ENCODE results near the gene MPPED1.

The MPPED1 gene

DNA sequence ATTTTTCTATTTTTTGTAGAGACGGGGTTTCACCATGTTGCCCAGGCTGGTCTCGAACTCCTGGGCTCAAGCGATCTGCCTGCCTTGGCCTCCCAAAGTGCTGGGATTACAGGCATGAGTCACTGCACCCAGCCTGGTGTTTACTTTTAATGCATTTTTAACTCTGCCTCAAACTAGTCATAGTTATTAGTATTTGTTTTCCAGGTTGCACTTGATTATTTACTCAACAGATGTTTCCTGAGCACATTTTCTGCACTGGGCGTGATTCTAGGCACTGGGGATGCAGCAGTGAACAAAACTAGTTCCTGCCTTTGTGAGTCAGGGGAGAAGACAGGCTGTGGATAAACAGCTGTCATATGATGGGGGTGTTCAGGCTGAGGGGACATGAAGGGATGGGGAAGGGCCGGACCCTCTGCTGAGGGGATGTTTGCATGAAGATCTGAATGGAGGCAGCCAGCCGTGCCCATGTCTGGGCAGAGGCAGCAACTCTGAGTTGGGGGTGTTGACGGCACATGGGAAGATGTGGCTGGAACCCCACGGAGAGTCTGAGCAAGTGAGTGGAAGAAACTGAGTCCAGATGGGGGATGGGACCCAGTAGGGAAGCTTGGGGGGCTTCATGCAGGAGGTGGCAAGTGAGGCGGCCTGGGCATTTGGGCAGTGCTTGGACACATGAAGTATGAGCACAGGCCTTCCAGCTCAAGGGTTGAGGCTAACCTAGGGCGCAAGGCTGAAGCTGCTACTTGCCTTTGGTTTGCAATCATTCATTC, 34.4 kb downstream of the MPPED1 start:
- TF ChIP-seq CTCF (conservative IDR thresholded peaks at IDR 0.05; ENCODE audit: control insufficient read depth, insufficient read depth, low read depth, low read length), result no peak
- H3K4me3 ChIP-seq (ENCODE audit: control insufficient read depth, low read depth, low read length), result no peak overlapping the region
- DNase-seq (ENCODE audit: low read depth), result no peak

DNA sequence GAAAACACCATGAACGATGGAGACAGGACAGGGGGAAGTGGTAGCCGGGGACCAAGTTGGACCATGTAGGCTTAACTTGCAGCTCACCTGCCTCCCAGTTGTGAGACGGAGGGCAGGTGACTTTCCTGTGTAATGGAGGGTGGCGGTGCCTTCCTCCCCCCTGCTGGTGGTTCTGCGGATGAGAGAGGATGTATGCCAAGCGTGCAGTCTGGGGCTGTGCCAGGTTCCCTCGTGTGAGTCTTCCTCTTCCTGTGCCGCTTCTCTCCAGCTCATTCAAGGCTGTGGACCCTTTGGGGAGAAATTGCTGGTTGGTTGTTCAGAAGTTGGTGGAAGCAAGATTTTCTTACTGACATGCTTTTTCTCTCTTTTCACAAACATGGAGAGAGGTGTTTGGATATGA, 35.1 kb downstream of the MPPED1 start:
- no peak overlapping the region for H3K4me3 ChIP-seq (ENCODE audit: control insufficient read depth, low read depth, low read length)

GRCh38 chr22:43447380-43447779, 35.6 kb downstream of the MPPED1 start:
- H3K4me3 ChIP-seq (ENCODE audit: control insufficient read depth, low read depth, low read length), result no peak overlapping the region
- no peak for TF ChIP-seq CTCF (conservative IDR thresholded peaks at IDR 0.05; ENCODE audit: control insufficient read depth, insufficient read depth, low read depth, low read length)
- DNase-seq (ENCODE audit: low read depth), result no peak

More for the DNA sequence above, 35.1 kb downstream of the MPPED1 start:
- DNase-seq (ENCODE audit: low read depth), result no peak
- no peak for TF ChIP-seq CTCF (conservative IDR thresholded peaks at IDR 0.05; ENCODE audit: control insufficient read depth, insufficient read depth, low read depth, low read length)

DNA sequence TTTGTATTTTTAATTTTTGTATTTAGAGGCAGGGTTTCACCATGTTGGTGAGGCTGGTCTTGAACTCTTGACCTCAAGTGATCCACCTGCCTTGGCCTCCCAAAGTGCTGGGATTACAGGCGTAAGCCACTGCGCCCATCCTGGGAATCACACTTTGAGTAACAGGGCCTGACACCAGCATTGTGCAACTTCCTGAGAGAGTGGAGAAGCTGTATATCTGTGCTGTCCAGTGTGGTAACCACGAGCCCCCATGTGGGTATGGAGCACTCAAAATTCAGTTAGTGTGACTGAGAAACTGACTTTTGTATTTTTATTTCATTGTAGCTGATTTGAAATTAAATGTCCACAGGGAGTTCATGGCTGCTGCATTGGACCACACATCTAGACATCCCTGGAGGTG, 36.2 kb downstream of the MPPED1 start:
- DNase-seq (ENCODE audit: low read depth), result no peak
- no peak for TF ChIP-seq CTCF (conservative IDR thresholded peaks at IDR 0.05; ENCODE audit: control insufficient read depth, insufficient read depth, low read depth, low read length)
- H3K4me3 ChIP-seq (ENCODE audit: control insufficient read depth, low read depth, low read length), result no peak overlapping the region

DNA sequence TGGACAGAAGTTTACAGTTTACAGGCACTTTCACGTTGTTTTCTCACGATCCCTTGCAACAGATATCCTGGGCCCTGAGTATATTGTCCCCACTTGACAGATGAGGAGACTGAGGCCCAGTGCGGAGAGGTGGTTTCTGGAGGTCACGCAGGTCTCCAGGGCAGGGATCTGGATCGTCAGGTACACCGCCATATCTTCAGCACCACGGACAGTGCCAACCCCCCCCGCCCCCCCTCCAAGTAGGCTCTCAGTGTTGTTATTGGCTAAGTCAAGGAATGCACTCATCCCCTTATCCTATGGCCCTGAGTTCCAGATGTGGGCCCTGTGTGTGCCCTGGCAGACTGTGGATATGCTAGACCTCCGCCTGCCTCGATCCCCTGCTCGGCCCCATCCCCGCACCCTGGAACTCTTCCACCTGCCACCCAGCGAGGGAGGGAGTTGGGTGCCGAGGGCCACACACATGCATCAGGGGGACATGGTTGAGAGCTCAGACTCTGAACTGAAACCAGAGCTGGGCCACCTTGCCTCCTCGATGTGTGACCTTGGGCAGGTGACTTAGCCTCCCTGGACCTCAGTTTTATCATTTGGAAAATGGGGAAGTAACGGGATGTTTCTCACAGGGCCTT, 37.5 kb downstream of the MPPED1 start:
- TF ChIP-seq CTCF (conservative IDR thresholded peaks at IDR 0.05; ENCODE audit: control insufficient read depth, insufficient read depth, low read depth, low read length), result no peak
- no peak overlapping the region for H3K4me3 ChIP-seq (ENCODE audit: control insufficient read depth, low read depth, low read length)
- no peak for DNase-seq (ENCODE audit: low read depth)

GRCh38 chr22:43449831-43450225, 38.0 kb downstream of the MPPED1 start:
- TF ChIP-seq CTCF (conservative IDR thresholded peaks at IDR 0.05; ENCODE audit: control insufficient read depth, insufficient read depth, low read depth, low read length), result no peak
- no peak for DNase-seq (ENCODE audit: low read depth)
- H3K4me3 ChIP-seq (ENCODE audit: control insufficient read depth, low read depth, low read length), result no peak overlapping the region

Measured in fibroblast of mammary gland (primary cell).